ENCODE data around the gene BHLHE41. TPM values are rescaled to one million over a fixed set of nuclear protein-coding genes. Genes with fewer than 3 reads are reported as not detected.

BHLHE41 gene
- total RNA-seq, 1 experiment from 2014 or later, result 2.7 TPM

DNA sequence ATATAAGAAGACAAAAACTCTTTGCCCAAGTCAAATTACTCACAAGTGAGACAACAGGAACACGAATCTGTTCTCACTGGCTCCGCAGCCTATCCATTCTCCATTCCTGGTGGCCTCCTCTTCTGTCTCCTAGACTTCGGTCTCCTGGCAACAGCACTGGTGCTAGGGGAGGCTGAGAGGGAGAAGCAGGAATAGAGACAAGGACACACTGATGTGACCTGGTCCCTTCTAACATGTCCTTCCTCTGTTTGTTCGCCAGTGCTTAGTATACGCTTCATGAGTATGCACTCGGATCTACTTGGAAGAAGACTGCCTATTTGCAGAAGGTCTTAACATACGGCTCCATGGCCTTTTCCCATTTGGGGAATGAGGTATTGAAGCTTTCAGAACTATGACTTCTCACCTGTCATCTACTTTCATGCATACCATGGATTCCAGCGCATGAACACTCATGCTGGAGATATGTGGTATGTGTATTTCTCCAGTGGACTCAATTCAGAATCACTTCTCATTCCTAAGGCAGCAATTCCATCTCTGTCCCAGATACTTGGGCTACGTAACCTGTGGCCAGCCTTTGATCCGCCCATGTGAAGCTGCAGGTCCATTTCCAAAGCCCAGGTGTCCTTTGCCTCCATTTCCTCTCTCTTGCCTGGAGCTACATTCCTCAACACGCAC, 33.9 kb downstream of the BHLHE41 start:
- DNase-seq (ENCODE audit: extremely low read depth, low read depth), result no peak

DNA sequence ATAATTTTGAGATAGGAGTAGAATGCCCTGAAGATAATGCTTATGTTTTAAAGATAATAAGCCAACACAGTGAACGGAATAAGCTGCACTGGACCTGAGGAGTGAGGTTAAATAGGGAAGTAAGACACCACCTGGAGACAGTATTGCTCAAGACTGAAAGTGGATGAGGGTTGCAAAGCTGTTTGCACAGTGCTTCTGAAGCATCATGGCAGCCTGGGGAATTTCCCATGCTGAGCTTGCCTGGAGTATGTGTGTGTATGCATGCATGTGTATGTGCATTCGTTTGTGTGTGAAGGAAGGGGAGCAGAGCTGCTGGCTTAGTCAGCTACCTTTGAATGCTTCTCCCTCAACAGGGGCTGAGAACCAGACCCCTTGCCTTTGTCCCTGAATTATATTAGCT, 35.8 kb downstream of the BHLHE41 start:
- no peak for DNase-seq (ENCODE audit: extremely low read depth, low read depth)

DNA sequence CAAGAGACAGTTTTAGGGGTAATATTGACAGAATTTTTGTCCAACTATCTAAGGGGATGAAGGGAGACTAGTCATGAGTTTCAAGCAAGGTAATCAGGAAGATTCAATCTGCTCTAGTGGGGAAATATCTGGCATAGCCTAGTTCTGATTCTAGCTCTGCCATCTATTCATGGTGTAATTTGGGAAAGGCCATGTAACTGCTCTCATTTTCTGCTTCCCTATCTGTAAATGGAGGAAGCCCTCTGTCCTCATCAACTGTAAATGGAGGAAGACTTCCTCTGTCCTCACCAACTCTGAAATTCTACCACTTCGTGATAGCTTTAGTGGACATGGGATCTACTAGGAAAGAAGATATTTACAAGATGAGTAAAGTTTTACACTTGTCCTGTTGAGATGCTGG, 37.9 kb downstream of the BHLHE41 start:
- no peak for DNase-seq (ENCODE audit: extremely low read depth, low read depth)

DNA sequence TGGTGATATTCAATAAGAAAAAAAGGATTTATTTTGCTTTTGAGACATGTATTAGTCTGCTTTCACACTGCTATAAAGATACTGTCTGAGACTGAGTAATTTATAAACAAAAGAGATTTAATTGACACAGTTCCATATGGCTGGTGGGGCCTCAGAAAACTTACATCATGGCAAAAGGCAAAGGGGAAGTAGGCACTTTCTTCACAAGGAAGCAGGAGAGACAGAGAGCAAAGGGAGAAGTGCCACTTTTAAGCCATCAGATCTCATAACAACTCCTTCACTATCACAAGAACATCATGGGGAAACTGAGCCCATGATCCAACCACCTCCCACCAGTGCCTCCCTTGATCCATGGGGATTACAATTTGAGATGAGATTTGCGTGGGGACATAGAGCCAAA, 43.9 kb downstream of the BHLHE41 start:
- no peak for DNase-seq (ENCODE audit: extremely low read depth, low read depth)

DNA sequence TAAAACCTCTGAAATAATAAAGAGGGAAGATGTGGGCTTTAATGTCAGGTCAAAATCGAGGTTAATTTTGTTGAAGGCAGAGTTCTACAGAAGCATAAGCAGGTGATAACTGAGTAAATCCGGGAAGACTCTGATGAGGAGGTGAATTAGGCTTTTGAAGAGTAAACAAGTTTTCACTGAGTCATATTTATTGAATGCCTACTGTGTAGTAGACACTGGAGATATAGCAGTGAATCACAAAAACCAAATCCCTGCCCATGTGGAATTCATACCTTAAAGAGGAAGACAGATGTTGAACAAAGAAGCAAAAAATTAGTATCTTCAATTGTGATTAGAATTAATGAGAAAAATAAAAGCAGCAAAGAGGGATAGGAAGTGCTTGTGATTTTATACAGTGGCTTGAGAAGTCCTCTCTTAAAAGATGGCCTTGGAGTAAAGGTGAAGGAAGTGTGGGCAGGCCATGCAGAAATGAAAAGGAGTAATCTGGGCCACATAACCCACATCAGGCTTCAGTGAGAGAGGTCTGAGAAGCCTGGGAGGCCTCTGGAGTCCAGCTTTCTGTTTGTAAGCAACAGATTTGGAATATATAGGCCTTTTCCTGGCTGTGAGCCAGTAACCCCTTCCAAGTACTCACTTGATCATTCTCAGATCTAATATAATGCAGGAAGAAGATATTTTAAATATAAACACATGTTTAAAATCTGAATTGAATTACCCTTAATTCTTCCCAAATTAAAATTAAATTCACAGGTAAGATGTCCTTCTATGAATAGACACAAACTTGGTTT, 46.7 kb downstream of the BHLHE41 start:
- DNase-seq (ENCODE audit: extremely low read depth, low read depth), result no peak

Other genes starting within 250 kb of the BHLHE41 start
- 112 and 116 TPM in 2 replicates for gene RASSF8, start 166.4 kb downstream of the BHLHE41 start, total RNA-seq (2014; rRNA removed; shearing (Covaris generic))
- gene SSPN, start 70.5 kb upstream of the BHLHE41 start, total RNA-seq (2014; rRNA removed; shearing (Covaris generic)), result 0.55 and 0.62 TPM in 2 replicates

Measured in NCI-H460 (cell line).